HG02763 (cell line): Measurements from ENCODE around the gene FILIP1.

Experiments used
- ATAC-seq: cut with Tn5 transposase; IDR thresholded peaks from one replicate; pipeline ENCODE4 v1.9.1; 2021; ENCODE audit warnings: mild to moderate bottlenecking, moderate library complexity; ENCODE audit not compliant: unreplicated experiment

The FILIP1 gene

GRCh38 chr6:75393806-75394205 lies 99.8 kb downstream of the FILIP1 start:
- no peak for ATAC-seq

DNA sequence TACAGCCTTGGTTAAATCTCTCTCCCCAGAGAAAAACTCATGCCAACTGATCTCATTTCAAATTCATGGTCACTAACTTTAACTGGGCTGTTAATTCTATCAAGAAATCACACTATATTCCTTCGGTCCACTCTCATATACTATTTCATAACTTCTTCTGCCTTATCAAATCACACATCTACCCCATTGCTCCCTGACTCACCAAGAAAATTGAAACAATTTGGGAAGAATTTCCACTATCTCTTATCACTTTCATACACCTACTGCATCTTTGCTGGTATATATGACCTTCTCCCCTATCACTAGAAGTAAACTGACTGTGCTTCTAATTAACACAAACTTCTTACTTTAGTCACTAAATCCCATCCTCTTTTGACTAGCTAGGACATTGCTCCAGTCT lies 102.3 kb downstream of the FILIP1 start:
- ATAC-seq: no peak

DNA sequence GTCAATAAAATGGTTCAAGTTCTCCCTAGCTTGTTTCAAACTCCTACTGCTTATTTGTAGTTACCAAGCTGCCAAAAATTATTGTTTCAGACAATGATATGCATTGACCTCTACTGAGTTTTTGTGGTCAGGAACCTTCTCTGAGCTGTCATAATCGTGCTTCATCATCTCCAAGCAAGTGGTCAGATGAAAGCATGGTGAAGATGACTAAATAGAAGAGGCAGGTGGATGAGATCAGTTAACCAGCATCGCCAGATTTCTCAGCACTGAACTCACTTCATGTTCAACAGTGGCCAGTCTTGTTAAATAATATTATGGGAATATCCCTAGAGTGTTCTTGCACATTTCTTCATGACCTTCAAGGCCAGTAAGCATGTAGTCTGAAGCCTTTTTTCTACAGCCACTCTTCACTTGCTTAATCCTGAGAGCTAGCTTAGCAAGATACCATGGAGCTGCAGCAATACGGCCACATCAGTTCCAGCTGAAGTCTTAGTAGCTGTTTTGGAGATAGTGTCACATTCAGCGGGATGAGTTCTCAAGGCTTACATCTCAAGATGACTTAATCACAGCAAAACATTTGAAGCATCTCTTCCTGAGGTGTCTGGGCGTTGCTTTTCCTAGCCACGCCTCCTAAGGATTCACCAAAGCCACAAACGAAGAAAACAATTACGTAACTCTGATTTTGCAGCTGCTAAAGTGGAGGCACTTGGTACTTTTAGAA lies 107.4 kb downstream of the FILIP1 start:
- ATAC-seq: no peak

DNA sequence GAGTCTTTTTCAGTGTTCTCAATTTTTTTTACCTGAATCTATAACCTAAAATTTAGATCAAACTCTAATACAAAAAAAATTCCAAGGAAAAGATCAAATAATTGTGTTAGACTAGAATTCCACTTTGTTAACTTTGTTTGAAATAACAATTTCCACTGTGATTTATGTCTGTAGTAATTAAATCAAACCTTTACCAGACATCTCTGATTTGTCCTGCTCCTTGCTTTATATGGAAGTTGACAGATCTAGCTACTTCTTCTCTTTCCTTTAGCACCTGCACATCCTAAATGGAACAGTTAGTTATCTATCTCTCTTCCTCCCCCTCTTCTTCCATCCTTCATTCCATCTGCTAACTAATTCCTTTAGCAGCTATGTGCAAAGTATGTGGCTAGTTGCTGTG lies 109.5 kb downstream of the FILIP1 start:
- no peak for ATAC-seq

- no peak for ATAC-seq
These were observed 111.0 kb downstream of the FILIP1 start for GRCh38 chr6:75382634-75382900.

DNA sequence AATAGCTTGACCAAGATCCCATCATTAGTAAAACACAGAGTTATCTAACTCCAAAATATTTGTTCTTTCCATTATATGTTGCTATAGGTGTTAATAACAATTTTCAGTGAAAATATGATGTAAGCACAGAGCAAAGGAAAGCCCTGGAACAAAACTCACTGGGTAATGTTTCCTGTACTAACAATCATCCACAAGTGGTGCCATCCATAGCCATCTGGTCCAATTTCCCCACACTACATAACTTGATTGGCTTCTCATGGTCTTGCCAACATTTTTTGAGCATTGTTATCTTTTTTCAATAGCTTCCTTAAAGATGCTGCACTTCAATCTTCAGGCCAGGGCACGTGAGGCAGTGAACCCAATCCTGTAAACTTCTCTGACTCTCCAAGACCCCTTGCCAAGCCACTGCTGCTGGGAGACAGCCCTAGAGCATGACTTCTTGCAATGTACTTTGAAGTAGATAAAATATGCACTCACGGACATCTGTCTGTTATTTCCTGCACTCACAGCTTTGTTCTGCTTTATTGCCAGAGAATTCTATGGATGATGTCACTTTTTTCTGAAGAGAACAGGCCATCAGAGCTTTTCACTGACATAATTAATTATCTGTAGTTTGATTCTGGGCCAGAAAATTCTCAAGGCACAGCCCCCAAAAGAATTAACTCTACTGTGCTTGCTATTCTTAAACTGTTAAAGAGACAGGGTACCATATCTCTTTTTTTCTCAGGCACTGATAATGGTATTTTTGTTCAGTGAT lies 111.5 kb downstream of the FILIP1 start:
- ATAC-seq: no peak

DNA sequence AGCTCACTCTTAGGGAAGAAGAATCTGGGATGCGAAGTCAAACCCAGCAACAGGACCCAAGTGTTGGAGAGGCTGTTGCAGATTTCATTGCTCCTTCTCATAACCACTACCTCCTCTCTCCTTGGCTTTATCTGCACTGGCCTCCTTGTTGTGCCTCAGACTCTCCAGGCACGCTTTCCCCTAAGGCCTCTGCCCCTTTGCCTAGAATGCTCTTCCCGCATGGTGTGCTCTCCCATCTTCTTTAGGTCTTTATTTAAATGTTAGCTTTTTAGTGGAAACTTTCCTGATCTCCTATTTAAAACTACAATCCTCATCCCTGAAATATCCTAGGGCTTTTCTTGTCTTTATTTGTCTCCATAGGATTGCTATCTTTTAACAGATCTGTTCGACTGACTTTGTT lies 114.1 kb downstream of the FILIP1 start:
- ATAC-seq: no peak

GRCh38 chr6:75378101-75378500 lies 115.5 kb downstream of the FILIP1 start:
- no peak for ATAC-seq

DNA sequence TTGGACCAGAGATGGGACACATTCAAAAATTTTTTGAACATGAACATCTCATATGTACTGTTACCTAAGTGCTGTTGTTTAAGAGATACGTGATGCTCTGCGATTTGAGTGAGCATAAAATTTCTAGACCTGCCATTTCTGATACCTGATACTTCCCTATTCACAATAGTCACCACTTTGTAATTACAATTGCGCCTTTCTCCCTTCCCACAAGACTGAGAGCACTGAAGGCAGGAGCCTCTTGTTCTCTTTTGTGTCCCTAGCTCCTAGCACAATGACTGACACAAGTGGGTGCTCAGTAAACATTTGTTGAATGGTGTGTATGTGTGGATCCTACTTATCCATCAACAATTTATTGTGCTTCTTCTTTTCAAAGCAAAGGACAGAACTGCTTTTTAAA lies 116.2 kb downstream of the FILIP1 start:
- no peak for ATAC-seq

GRCh38 chr6:75376347-75377024 lies 117.1 kb downstream of the FILIP1 start:
- no peak for ATAC-seq

GRCh38 chr6:75374961-75375400 lies 118.6 kb downstream of the FILIP1 start:
- no peak for ATAC-seq

DNA sequence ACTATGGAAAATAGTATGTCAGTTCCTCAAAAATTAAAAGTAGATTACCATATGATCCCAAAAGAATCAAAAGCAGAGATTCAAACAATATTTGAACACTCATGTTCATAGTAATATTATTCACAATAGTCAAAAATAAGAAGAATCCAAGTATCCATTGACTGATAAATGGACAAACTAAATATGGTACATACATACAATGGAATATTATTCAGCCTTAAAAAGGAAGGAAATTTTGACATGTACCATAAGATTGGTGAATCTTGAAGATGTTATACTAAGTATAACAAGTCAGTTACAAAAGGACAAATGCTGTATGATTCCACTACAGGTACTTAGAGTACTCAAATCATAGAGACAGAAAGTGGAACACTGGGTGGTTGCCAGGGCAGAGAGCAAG lies 120.7 kb downstream of the FILIP1 start:
- ATAC-seq: no peak

- ATAC-seq: no peak
These were observed 123.6 kb downstream of the FILIP1 start for GRCh38 chr6:75370011-75370410.

DNA sequence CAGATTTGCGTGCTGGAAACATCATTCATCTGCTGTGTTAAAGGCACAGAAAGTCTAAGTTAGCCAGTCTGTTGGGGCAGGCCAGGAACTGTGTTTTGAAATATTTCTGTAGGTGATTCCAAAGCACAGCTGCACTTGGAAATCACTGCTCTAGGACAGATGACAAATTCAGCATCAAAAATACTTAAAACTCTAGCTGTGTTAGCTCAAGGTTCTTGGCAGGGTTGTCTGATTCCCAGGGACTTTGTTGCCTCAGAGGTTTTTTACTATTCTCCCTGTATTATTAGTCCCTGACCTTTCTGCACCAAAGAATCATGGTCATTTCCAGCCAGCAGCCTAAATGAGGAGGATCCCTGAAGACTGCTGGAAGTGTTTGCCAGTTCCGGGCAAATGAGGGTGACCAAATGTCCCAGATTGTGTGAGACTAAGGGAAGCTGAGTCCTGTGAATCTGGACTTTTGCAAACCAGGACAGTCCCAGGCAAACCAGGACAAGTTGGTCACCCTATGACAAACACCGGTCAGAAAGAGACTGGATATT lies 124.7 kb downstream of the FILIP1 start:
- no peak for ATAC-seq

GRCh38 chr6:75368151-75368779 lies 125.3 kb downstream of the FILIP1 start:
- ATAC-seq: peak; percentile 48

DNA sequence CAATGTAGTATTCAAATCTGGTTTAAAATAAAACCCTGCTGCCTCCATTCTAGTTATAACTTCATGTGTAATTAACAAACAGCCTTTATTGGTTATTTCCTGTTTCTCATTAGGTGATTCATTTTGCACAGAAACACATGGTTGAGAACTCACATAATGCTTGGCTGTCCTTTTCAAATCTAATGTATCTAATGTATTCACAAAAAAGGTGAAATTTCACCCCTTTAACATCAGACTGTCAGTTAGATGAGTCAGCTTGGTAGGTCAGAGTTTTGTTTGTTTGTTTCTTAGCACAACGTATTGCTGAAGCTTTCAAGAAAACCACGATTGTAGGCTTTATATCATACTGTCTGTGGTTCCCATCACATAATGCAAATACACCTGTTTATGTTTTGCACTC lies 130.3 kb downstream of the FILIP1 start:
- no peak for ATAC-seq

DNA sequence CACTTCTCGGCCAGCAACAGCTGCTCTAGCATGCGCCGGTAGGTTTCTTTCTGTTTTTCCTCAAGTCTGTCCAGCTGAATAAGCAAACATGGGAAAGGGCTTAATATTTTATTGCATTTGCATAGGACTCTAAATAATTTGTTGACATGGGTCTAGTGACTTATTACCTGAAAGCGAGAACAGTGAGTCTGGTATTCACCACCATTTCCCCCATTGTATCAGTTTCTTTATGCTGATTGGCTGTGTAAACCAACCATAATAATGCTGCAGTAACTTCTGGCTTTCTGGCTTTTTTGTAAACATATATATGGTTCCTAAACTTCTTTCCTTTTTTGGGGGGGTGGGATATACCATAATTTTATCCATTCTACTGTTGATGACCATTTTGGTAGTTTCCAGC lies 140.0 kb downstream of the FILIP1 start:
- ATAC-seq: no peak

DNA sequence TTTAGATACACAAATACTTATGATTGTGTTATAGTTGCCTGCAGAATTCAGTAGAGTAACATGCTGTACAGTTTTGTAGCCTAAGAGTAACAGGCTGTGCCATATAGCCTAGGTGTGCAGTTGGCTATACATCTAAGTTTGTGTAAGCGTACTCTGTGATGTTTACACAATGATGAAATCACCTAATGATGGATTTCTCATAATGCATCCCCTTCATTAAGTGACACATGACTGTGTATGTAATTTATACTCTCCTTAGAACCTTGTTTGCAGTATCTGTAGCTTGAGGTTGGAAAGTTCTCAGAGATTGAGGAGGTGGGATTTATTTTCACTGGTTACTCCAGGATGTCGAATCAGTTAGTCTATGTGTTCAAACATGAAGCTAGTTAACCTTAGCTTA lies 142.0 kb downstream of the FILIP1 start:
- no peak for ATAC-seq

GRCh38 chr6:75350808-75351207 lies 142.8 kb downstream of the FILIP1 start:
- no peak for ATAC-seq

GRCh38 chr6:75350156-75350555 lies 143.4 kb downstream of the FILIP1 start:
- no peak for ATAC-seq

DNA sequence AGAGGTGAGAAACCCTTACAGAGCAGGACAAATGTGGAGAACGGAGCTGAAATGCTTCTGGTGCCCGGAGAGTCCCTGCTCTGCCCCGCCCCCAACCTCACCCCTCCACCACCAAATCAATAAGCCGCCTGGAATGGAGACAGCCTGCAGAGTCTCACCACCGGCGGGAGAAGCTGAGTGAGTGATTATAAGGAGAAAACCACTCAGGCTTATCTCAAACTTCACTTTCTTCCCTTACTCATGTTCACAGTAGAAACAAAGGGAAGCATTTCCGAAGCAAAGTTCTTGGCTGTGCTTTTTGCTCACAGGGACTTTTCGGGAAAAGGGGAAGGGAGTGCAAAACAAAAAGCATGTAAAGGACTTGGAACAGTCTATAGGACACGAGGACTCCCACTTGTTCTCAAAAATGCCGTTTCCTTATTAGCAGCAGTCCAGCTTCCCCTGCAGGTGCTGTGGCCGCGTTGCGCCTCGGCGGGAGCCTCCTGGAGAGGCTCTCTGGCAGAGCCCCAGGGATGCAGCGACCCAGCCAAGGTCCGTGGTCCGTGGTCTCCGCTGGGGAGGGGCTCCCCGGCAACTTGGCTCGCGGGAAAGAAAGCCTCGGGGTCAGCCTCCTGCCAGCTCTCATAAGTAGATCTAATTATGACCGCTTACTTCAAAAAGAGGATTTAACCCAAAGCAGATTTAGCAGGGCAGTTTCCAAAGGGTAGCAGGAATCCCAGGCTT lies 144.2 kb downstream of the FILIP1 start:
- ATAC-seq: no peak
